ENCODE results near the gene DNM1.
"Not testable (repeated sequence)": the region's sequence is repeated elsewhere in the genome, so short reads cannot be mapped to it uniquely, and the experiment has no call there.

The DNM1 gene

DNA sequence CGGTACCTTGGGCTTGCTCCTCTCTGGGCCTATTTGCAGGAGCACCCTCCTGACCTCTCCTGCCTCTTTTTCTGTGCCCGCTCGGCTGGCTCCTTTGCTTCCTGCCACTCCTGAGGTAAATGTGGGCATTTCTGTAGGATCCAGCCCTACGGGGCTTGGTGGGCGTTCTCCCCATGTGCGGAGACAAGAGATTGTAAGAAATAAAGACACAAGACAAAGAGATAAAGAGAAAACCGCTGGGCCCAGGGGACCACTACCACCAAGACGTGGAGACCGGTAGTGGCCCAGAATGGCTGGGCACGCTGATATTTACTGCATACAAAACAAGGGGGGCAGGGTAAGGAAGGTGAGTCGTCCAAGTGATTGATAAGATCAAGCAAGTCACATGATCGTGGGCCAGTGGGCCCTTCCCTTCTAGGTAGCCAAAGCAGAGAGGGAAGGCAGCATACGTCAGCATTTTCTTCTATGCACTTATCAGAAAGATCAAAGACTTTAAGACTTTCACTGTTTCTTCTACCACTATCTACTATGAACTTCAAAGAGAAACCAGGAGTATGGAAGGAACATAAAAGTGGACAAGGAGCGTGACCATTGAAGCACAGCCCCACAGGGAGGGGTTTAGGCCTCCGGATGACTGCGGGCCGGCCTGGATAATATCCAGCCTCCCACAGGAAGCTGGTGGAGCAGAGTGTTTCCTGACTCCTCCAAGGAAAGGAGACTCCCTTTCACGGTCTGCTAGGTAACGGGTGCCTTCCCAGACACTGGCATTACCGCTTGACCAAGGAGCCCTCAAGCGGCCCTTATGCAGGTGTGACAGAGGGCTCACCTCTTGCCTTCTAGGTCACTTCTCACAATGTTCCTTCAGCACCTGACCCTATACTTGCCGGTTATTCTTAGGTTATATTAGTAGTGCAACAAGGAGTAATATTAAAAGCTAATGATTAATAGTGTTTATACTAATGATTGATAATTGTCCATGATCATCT, 76.2 kb downstream of the DNM1 start:
- not testable (repeated sequence) for DNase-seq (ENCODE audit: low read depth)

- DNase-seq (ENCODE audit: low read depth), result no peak
Observed at GRCh38 chr9:128280084-128280622, 77.0 kb downstream of the DNM1 start.

- no peak for DNase-seq (ENCODE audit: low read depth)
Observed at GRCh38 chr9:128282500-128282899, 79.3 kb downstream of the DNM1 start.

- DNase-seq (ENCODE audit: low read depth), result no peak
Observed at GRCh38 chr9:128285033-128285784, 82.0 kb downstream of the DNM1 start.

DNA sequence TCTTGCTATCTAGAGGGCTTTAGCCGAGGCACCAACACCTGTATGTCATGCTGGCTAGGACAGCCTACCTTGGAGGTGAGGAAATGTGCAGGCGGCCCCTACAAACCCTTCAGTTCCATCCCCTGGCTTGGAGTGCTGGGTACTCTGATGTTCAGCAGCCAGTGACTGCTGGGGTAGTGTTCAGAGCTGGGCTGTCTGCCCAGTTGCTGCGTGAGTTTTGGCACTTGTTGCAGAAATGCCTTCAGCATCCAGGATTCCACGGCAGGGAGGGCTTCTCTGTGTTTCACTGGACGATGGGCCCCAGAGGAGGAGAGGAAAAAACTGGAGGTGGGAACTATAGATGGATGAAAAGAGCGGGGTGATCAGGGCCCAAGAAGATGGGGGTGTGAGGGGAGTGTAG, 83.3 kb downstream of the DNM1 start:
- no peak for DNase-seq (ENCODE audit: low read depth)

DNA sequence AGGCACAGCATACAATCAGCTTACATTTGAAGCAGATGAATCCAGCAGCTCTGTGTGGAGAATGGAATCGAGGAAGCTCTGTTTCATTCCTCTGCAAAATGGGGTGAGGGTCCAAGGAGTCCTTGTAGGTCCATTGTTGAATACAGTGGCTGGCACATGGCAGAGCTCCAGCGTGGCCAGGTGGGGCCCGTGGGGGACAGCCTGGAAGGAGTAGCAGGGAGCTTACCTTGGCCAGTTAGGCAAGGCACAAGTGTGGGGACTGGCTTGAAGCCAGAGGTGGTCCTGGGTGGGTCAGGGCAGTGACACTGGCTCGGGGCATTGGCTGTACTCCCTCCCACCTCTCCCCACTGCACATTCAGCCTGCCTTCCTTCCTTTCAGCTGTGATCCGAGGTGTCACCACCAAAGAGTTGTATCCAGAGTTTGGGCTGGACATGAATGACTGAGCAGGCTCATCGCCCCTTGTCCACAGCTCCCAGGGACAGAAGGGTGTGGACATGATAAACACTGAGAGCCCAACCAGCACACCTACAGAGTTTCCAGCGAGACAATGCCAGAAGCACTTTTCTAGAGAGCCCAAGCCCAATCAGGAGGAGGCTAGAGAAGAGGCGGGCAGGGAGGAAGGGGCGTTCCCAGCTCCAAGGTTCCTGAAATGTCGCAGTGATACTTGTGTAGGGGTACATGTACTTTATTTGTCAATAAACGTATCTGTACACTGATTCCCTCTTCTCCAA, 85.3 kb downstream of the DNM1 start:
- DNase-seq (ENCODE audit: low read depth), result no peak

DNA sequence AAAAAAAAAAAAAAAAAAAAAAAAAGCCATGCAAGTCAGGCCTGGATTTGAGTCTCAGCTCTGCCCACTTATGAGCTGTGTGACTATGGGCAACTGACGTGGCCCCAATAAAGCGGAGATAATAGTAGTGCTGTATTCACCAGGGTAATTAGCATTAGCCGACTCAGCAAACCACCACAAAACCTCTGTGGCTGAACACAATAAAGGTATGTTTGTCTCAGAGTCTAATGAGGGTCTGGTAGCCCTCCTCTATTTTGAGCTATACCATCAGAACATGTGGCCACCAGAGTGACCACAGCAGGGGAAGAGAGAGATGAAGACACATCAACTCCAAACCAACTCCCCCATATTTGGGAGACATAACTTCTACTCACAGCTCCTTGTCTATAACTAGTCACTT, 88.8 kb downstream of the DNM1 start:
- DNase-seq (ENCODE audit: low read depth), result no peak

GRCh38 chr9:128293091-128293490, 89.9 kb downstream of the DNM1 start:
- DNase-seq (ENCODE audit: low read depth), result no peak

- no peak for DNase-seq (ENCODE audit: low read depth)
Observed at GRCh38 chr9:128294142-128294541, 91.0 kb downstream of the DNM1 start.

GRCh38 chr9:128296340-128297220, 93.4 kb downstream of the DNM1 start:
- no peak for DNase-seq (ENCODE audit: low read depth)

DNA sequence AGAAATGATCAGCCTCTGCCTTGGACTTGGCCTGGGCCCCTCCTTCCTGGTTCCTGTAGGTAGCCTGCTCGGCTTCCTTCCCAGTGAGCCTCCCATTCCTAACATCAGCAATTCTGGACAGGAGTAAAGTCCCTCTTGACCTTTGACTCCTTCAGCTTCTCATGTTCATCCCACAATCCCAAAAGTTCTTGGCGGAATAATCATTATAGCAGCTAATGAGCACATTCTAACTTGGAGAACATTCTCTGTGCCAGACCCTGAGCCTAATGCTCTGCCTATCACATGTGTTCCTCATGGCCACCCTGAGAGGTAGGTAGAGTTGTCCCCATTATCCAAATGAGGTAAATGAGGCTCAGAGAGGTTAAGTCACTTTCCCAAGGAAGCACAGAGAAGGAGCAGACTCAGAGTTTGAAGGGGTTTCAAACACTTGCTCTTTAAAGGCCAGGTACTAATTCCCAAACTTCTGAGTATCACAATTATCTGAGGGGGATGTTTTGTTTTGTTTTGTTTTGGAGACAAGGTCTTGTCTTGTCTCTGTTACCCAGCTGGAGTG, 94.1 kb downstream of the DNM1 start:
- DNase-seq (ENCODE audit: low read depth), result no peak

GRCh38 chr9:128298535-128299482, 95.6 kb downstream of the DNM1 start:
- no peak for DNase-seq (ENCODE audit: low read depth)

DNA sequence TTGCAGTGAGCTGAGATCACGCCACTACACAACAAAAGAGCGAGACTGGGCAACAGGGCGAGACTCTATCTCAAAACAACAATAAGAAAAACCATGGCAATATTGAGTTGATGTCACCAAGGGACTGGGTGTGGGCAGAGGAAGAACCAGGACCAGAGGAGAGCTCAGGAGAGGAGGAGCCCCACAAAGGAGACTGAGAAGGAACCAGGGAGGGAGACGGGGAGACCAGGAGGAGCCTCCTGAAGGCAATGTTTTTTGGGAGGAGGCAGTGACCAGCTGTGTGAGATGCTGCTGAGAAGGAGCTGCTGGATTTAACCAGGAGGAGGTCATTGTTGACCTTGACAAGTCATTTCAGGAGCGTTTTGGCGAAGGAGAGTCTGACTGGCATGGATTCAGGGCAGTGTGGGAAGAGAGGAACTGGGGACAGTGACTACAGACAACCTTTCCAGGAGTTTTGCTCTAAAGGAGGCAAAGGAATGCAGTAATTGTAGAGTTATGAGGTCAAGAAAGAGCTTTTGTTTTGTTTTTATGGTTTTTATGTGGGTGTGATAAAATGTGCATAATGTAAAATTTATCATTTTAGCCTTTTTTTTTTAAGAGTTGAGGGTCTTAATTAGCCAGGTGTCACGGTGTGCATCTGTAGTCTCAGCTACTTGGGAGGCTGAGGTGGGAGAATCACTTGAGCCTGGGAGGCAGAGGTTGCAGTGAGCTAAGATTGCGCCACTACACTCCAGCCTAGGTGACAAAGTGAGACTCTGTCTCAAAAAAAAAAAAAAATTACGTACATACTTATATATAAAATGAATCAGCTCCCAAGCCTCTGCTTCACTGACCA, 101.2 kb downstream of the DNM1 start:
- no peak for DNase-seq (ENCODE audit: low read depth)
